Eye (tissue), 1 donor: ENCODE measurements around the gene TRIM28.

Experiments
- DNase-seq: peaks from one replicate; pipeline ENCODE4 v3.0.0-alpha.2; 2015

TRIM28 gene

GRCh38 chr19:58579473-58580142, 35.7 kb downstream of the TRIM28 start:
- no peak for DNase-seq

- peak; percentile 92 for DNase-seq
Observed at GRCh38 chr19:58581227-58582141, 37.6 kb downstream of the TRIM28 start.

GRCh38 chr19:58582985-58583384, 39.1 kb downstream of the TRIM28 start:
- no peak for DNase-seq

GRCh38 chr19:58584498-58585441, 40.9 kb downstream of the TRIM28 start:
- no peak for DNase-seq

GRCh38 chr19:58585442-58586132, 41.7 kb downstream of the TRIM28 start:
- no peak for DNase-seq

GRCh38 chr19:58586133-58586765, 42.4 kb downstream of the TRIM28 start:
- DNase-seq = no peak
